ENCODE measurements around the gene METTL4.
A peak's percentile ranks its signal among the peaks of the same experiment; 100 is the strongest.

METTL4 gene

DNA sequence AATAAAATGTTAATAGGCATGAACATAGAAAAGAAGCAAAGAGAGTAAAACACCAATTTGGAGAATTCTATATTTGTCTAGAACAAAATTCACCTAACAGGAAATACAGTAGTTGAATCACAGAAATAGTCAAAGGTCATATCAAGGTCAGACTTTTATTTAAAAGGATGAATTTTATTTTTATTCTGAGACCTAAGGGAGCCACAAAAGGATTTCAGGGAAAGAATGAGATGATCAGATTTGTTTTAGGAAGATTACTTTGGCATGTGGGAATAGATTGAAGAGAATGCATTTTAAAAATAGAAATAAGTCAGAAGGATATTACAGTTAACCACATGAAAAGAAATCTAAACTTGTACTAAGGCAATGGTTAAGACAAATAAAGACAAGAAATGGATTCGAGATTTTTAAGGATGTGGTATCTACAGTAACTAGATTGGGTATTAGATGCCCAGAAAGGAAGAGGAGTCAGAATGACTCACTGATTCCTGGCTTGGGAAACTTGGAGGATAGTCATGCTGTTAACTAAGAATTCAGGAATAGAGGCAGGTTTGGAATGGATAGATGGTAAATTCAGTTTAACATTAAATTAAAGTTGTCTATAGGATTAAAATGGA, 56.0 kb downstream of the METTL4 start:
- DNase-seq: no peak

GRCh38 chr18:2513616-2514015, 57.7 kb downstream of the METTL4 start:
- peak; percentile 5 for DNase-seq

GRCh38 chr18:2512059-2512458, 59.2 kb downstream of the METTL4 start:
- no peak for DNase-seq

DNA sequence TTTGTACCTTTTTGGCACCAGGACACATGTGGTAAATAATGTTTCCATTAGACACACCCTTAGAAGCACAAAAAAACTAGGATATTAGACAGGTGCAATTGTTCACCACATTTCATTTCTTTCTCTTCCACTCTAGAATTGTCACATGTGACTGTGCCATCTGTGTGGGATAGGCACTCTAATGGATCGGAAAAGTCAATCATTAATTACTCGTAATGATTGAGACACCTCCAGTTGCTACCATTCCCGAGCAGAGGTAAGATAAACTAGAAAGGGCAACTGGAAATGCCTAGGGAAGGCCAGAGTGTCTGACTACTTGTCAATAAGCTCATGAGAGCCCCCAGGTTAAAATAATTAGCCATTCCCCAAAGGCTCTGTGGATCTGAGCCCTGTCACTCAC, 59.9 kb downstream of the METTL4 start:
- DNase-seq: no peak

DNA sequence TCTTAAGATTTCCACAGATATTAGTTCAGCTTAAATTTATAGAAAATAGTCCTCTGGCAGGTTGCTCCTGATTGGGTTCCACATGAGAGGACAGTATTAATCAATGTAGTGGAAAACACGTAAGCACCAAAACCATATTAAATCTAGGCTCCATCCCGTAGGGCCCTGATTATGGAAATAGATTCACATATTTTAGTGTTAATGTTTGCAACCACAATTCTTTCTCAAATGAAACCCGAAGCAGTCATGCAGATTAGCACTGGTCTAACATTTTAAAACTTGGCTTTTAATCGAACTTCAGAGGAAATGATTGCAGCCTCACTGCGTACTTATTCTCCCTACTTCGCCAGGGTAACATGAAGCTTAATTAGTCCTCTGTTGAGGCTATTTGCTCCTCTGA, 60.9 kb downstream of the METTL4 start:
- DNase-seq: no peak

GRCh38 chr18:2508678-2509077, 62.6 kb downstream of the METTL4 start:
- DNase-seq: no peak

- DNase-seq: no peak
Observed at GRCh38 chr18:2508155-2508554, 63.1 kb downstream of the METTL4 start.

DNA sequence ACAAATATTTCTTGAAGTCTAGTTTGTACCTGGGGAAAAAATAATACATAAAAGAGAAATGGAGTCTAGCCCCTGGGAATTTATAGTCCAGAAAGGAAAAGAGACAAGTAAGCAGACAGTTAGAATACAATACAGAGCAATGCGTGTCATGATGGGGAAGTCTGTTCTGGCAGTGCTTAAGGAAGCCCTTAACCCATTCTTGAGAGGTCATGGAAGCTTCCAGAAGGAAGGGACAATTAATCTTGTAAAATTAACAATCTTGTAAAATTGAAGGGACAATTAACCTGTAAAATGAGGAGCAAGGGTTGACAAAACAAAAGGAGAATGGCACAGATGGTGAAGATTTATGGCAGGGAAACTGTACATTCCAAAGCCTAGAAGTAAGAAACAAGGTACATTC, 66.7 kb downstream of the METTL4 start:
- no peak for DNase-seq

DNA sequence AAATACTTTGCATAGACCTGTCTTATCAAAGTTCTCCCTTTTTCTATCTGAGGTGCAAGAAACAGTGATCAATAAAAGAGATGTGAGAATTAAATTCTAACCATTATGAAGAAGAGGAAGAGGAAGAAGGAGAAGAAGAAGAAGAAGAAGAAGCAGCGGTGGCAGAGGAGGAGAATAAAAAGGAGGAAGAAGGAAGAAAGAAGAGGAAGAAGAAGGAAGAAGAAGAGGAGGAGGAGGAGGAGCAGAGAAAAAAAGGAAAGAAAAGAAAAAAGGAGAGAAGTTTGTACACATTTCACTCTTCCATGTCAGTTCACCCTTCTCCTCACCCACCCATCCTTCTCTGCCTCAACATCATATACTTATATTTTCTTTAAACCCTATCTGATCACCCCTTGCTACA, 68.4 kb downstream of the METTL4 start:
- DNase-seq: no peak

GRCh38 chr18:2502394-2502793, 68.9 kb downstream of the METTL4 start:
- no peak for DNase-seq

GRCh38 chr18:2497797-2498196, 73.5 kb downstream of the METTL4 start:
- DNase-seq: no peak

- DNase-seq: no peak
Observed at GRCh38 chr18:2495381-2495780, 75.9 kb downstream of the METTL4 start.

DNA sequence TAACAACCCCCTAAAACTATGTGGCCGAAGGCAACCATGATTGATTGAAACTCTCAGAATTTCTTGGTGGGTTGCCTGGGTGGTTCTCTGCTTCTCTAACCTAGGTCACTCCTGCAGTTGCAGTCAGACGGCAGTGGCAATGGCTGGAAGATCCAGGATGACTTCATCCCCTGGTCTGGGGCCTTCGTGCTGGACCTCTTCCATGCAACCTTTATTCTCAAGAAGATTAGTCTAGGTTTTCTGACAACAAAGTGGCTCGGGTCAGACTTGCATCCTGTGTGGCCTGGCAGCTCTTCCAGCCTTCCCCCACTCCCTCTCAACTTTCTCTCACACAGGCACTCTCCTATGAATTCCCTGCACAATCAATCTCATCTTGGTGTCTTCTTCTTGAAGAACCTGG, 76.4 kb downstream of the METTL4 start:
- DNase-seq: no peak

Measured in NCI-H1105 treated with DMSO at 0.1 percent for 48 hours (cell line).